Measurements from ENCODE around the gene ZNF616.

ZNF616 gene

DNA sequence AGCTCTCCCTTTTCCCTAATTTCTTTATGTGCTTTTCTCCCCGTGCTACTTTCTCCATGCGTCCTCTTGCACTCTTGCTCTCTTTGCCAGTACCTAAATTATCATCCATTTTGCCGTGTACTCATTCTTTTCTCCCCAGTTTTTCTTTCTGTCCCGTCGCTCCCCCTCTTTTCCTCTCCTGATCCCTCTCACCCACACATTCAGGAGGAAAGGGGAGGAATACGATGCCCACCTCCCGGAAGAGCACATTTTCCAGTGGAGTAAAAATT lies 821 bp downstream of the ZNF616 start:
- DNase-seq (ENCODE audit: extremely low read depth, low read depth), result no peak

DNA sequence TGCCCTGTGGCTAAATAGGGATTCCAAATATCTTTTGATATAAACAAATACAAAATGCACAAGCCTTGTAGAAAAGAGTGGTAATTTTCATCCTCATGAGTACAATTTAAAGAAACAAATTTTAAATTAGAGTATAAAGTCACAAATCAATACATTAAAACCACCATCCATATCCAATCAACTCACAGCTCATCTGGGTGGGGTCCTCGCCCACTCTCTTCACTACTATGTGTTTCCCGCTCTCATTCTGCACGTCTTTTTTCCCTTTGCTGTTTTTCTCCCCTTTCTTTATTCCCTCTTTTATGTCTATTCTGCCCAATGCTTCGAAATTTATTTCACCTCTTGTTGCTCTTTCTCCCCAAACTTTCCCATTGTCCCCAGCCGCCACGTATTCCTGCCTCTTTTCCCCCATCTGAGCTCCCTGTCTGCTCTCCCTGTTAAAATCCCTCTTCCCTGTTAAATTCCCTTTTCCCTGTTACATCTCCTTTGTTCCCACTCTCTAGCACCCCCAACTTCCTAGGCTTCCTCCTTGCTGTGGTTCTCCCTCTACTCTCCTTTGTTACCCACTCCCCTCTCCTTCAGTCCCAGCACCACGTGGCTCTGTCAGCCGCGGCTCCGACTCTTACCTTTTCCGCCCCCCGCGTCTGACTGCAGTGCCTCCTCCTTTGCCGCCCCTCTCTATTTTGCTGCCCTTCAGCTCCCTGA lies 1.3 kb downstream of the ZNF616 start:
- TF ChIP-seq, protein P1, sequence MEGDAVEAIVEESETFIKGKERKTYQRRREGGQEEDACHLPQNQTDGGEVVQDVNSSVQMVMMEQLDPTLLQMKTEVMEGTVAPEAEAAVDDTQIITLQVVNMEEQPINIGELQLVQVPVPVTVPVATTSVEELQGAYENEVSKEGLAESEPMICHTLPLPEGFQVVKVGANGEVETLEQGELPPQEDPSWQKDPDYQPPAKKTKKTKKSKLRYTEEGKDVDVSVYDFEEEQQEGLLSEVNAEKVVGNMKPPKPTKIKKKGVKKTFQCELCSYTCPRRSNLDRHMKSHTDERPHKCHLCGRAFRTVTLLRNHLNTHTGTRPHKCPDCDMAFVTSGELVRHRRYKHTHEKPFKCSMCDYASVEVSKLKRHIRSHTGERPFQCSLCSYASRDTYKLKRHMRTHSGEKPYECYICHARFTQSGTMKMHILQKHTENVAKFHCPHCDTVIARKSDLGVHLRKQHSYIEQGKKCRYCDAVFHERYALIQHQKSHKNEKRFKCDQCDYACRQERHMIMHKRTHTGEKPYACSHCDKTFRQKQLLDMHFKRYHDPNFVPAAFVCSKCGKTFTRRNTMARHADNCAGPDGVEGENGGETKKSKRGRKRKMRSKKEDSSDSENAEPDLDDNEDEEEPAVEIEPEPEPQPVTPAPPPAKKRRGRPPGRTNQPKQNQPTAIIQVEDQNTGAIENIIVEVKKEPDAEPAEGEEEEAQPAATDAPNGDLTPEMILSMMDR (IDR thresholded peaks at IDR 0.05; ENCODE audit: low read depth, low read length), result no peak
- no peak for DNase-seq (ENCODE audit: extremely low read depth, low read depth)

More for the DNA sequence above, 821 bp downstream of the ZNF616 start:
- TF ChIP-seq, protein P1 (IDR thresholded peaks at IDR 0.05; ENCODE audit: low read depth, low read length), result no peak

DNA sequence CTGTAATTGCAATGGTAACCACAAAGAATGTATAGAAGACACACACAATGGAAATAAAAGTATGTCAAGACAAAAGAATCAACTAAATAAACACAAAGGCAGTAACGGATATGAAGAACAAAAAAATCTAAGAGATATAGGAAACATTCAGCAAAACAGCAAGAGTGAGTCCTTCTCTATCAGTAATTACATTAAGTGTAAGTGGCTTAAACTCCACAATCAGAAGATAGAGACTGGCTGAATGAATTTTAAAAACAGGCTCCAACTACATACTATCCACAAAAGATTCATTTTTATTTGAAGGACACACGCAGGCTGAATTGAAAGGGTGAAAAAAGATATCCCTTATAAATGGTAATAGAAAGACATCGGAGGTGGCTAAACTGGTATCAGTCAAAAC lies 19.5 kb downstream of the ZNF616 start:
- no peak for DNase-seq (ENCODE audit: extremely low read depth, low read depth)
- TF ChIP-seq, protein P1 (IDR thresholded peaks at IDR 0.05; ENCODE audit: low read depth, low read length), result no peak

DNA sequence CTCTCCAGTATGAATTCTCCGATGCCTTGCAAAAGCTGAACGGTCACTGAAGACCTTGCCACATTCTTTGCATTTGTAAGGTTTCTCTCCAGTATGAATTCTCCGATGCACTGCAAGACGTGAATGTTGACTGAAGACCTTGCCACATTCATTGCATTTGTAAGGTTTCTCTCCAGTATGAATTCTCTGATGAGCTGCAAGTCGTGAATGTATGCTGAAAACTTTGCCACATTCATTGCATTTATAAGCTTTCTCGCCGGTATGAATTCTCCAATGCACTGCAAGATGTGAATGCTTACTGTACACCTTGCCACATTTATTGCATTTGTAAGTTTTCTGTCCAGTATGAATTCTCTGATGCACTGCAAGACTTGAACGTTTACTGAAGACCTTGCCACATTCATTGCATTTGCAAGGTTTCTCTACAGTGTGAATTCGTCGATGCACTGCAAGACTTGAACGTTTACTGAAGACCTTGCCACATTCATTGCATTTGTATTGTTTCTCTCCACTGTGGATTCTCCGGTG lies 24.1 kb downstream of the ZNF616 start:
- DNase-seq (ENCODE audit: extremely low read depth, low read depth), result no peak
- TF ChIP-seq, protein P1 (IDR thresholded peaks at IDR 0.05; ENCODE audit: low read depth, low read length), result no peak

DNA sequence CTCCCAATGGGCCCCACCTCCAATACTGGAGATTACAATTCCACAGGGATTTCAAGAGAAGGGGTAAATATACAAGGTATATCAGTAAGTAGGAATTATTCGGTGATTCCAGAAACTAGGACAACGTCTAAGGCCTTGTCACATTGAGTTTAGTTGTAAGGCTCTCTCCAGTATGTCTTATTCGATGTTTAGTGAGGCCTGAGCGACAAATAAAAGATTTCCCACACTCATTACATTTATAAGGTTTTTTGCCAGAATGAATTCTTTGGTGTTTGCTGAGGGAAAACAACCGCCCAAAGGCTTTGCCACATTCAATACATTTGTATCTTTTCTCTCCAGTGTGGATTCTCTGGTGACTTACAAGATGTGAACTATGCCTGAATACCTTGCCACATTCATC lies 25.0 kb downstream of the ZNF616 start:
- TF ChIP-seq, protein P1 (IDR thresholded peaks at IDR 0.05; ENCODE audit: low read depth, low read length), result no peak
- DNase-seq (ENCODE audit: extremely low read depth, low read depth), result no peak

DNA sequence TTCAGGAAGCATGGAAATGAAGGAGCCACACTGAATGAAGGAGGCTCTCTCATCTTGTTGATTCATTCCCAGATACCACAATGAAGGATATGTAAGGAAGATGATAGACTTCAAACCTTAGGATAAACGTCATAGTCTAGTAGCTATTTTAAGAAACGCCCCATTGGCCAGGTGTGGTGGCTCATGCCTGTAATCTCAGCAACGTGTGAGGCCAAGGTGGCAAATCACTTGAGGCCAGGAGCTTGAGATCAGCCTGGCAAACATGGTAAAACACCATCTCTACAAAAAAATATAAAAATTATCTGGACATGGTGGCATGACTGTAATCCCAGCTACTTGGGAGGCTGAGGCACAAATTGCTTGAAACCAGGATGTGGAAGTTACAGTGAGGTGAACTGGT lies 27.1 kb downstream of the ZNF616 start:
- no peak for DNase-seq (ENCODE audit: extremely low read depth, low read depth)
- TF ChIP-seq, protein P1 (IDR thresholded peaks at IDR 0.05; ENCODE audit: low read depth, low read length), result no peak

DNA sequence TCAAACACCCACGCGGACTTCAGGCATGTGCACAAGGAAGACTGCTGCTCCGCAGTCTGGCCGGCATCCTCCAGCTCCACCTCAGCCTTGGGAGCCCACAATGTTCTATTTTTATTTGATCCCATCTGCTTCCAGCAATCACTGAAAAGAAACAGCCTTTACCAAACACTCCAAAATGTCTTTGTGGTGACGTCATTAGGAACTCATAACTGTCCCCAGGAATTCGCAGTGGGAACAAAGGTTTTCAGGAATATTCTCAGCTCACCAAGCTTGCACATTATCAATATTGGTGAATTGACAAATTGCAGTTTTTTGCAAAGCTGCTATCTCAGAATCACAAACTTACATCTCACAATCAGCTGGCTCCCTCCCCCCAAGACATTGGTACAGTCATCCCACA lies 29.0 kb downstream of the ZNF616 start:
- TF ChIP-seq, protein P1 (IDR thresholded peaks at IDR 0.05; ENCODE audit: low read depth, low read length), result no peak
- DNase-seq (ENCODE audit: extremely low read depth, low read depth), result no peak

Measured in AG09319 (cell line).